Heart right ventricle (tissue), 16 donors: ENCODE measurements around the gene MYZAP. TPM values are rescaled to one million over a fixed set of nuclear protein-coding genes. Genes with fewer than 3 reads are reported as not detected.
A peak's percentile ranks its signal among the peaks of the same experiment; 100 is the strongest.

Experiments
- ATAC-seq, 8 donors: fragments of 200-7000 bp; cut with Tn5 transposase; one replicate each; pipeline ENCODE4 v1.9.1; 2020; ENCODE audit warnings: mild to moderate bottlenecking in 8 of 8, moderate library complexity in 8 of 8, moderate number of reproducible peaks in 1 of 8
- DNase-seq, 2 donors: peaks; one replicate each; pipeline ENCODE4 v3.0.0-alpha.2; 2020
- H3K27ac ChIP-seq, 10 donors: fragments of 200-600 bp; sonication (generic) in 2 of 10; one replicate each; pipeline versions ENCODE4 v1.5.0 to v1.8.0; 2020 to 2022; ENCODE audit warnings: mild to moderate bottlenecking in 3 of 10
- H3K27me3 ChIP-seq, 7 donors: fragments of 200-600 bp; one replicate each; pipeline ENCODE4 v1.8.0; 2021 to 2022; ENCODE audit warnings: mild to moderate bottlenecking in 2 of 7
- H3K36me3 ChIP-seq, 9 donors: fragments of 200-600 bp; sonication (generic) in 1 of 9; one replicate each; pipeline versions ENCODE4 v1.5.0 to v1.8.0; 2020 to 2022; ENCODE audit warnings: mild to moderate bottlenecking in 2 of 9
- H3K4me1 ChIP-seq, 9 donors: fragments of 200-600 bp; sonication (generic) in 1 of 9; one replicate each; pipeline versions ENCODE4 v1.5.0 to v1.8.0; 2020 to 2022; ENCODE audit warnings: mild to moderate bottlenecking in 4 of 9
- H3K4me3 ChIP-seq, 10 donors: fragments of 200-600 bp; sonication (generic) in 2 of 10; one replicate each; pipeline versions ENCODE4 v1.5.0 to v1.8.0; 2020 to 2022; ENCODE audit warnings: mild to moderate bottlenecking in 7 of 10, moderate library complexity in 2 of 10
- H3K9me3 ChIP-seq, 11 donors: fragments of 200-600 bp in 10 of 11; sonication (generic) in 2 of 11; one replicate each; pipeline versions ENCODE4 v1.5.0 to v1.8.0; 2013 to 2022; ENCODE audit warnings: mild to moderate bottlenecking in 2 of 11, control low read depth in 1 of 11, moderate library complexity in 1 of 11
- WGBS, 2 donors: extraction: QIAGEN DNeasy Blood & Tissue Kit; methylation state at CpG; one replicate each; pipeline ENCODE4 v1.1.7; 2013; ENCODE audit warnings: inconsistent platforms in 1 of 2; 5-methylcytosine and 5-hydroxymethylcytosine counted together
- intact Hi-C, 10 donors: fragments of 100-400 bp; cut with DNase I; formaldehyde crosslinking; loops; one replicate each; pipeline versions ENCODE4 v1.11.1 to v1.14.2; 2022
- polyA plus RNA-seq, 2 donors: library from polyadenylated mRNA; stranded (reverse); fragments of 200-250 nt; gene quantifications; one replicate each; pipeline ENCODE4 v1.2.3, GENCODE V29; 2013
- total RNA-seq, 10 donors: library from RNA; stranded (reverse); fragmentation: NEBNext Ultra II Directional in 3 of 10; extraction: Animal tissue kit (Norgen Biotek cat#: 25700) in 3 of 10; gene quantifications; one replicate each; pipeline versions ENCODE4 v1.2.1 to v1.2.4, GENCODE V29; 2021 to 2023
- TF ChIP-seq, protein P1 (sequence below), 9 donors: fragments of 200-600 bp; sonication (generic) in 2 of 9; IDR thresholded peaks; one replicate each; pipeline versions ENCODE4 v1.5.0 to v1.8.0; 2021 to 2022; ENCODE audit warnings: antibody characterized with exemption in 9 of 9, mild to moderate bottlenecking in 5 of 9, moderate library complexity in 1 of 9
- donor health status: Arrhythmogenic right ventricular cardiomyopathy.
- donor health status: ischemic (EF 13 %, LVEDD 7.1; RV severe dilation, severe dysfunction).
- donor health status: healthy with polysubstance abuse.
- donor health status: DM: no; HTN: yes; CAD: no.
- donor health status: DM: no; HTN: no; CAD: no.
- donor health status: ischemic (EF 25% LVEDD 6.9; RV normal size, moderate dysfunction).
- donor health status: ischemic (EF 25% LVEDD 5.7; RV mildly dilated, moderate dysfunction).
- donor health status: healthy.
- donor health status: DM: yes; HTN: yes; CAD: no.
- donor health status: Ischemic cardiomyopathy.
- donor health status: ischemic (EF 35%, LVEDD 5.7; RV mildly dilated, moderate dysfunction).
- donor health status: nonischemic (EF 11% LVEDD 7.7; RV severe dilation, severe dysfunction).
- donor health status: DM: yes; HTN: yes; CAD: no.
- donor health status: PGD.
- donor health status: ischemic (EF 29% LVEDD 5.4; RV normal size, mild dysfunction).
- donor health status: nonischemic (EF 23%, LVEDD 6.1; RV moderate dilation, normal function).

Gene MYZAP
- total and polyA plus RNA-seq, 12 donors = 197 to 1,280 (median 880) TPM

DNA sequence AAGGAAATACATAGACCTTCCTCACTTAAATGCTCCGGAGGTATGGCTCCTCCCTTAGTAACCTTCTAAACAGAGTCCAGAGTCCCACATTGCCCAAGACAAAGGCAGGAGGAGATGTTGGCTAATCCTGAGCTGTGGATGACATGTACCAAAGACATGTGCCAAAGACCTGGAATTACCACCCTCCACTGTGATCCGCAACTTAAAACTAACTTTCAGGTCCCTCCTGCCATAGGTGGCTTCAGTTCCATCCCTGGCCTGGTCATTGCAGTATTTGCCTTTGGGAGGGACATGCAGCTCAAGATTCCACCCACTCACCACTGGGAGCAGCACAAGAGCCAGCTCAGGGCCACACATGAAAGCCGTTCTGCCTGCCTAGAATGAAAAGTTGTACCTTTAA, 28.0 kb downstream of the MYZAP start:
- TF ChIP-seq, protein P1, sequence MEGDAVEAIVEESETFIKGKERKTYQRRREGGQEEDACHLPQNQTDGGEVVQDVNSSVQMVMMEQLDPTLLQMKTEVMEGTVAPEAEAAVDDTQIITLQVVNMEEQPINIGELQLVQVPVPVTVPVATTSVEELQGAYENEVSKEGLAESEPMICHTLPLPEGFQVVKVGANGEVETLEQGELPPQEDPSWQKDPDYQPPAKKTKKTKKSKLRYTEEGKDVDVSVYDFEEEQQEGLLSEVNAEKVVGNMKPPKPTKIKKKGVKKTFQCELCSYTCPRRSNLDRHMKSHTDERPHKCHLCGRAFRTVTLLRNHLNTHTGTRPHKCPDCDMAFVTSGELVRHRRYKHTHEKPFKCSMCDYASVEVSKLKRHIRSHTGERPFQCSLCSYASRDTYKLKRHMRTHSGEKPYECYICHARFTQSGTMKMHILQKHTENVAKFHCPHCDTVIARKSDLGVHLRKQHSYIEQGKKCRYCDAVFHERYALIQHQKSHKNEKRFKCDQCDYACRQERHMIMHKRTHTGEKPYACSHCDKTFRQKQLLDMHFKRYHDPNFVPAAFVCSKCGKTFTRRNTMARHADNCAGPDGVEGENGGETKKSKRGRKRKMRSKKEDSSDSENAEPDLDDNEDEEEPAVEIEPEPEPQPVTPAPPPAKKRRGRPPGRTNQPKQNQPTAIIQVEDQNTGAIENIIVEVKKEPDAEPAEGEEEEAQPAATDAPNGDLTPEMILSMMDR (IDR thresholded peaks at IDR 0.05) = peak in 3 of 9 donors; percentile 19 to 37 (median 33)
- H3K9me3 ChIP-seq = no peaks in the 10 kb centered on the region
- no peak overlapping the region for H3K4me3 ChIP-seq
- H3K27me3 ChIP-seq = no peaks in the 10 kb centered on the region
- DNase-seq = no peak
- ATAC-seq = peak in 6 of 8 donors; percentile 31 to 86 (median 60)
- H3K4me1 ChIP-seq = peaks cover 2 to 85% (median 57%) of the 10 kb centered on the region in 9 donors
- H3K27ac ChIP-seq = peak overlapping the region in 8 of 10 donors; percentile 13 to 93 (median 30)
- peaks cover 0 to 63% (median 12%) of the 10 kb centered on the region in 9 donors for H3K36me3 ChIP-seq
- 52 to 65% methylated on average over 3 of the region's 3 CpGs for WGBS, 2 donors
- intact Hi-C loops = loop anchor here in 3 of 10 donors (5.0 to 10.0 kb wide), 2 partner anchors 55 to 57 kb away; no protein-coding TSS in a partner anchor

DNA sequence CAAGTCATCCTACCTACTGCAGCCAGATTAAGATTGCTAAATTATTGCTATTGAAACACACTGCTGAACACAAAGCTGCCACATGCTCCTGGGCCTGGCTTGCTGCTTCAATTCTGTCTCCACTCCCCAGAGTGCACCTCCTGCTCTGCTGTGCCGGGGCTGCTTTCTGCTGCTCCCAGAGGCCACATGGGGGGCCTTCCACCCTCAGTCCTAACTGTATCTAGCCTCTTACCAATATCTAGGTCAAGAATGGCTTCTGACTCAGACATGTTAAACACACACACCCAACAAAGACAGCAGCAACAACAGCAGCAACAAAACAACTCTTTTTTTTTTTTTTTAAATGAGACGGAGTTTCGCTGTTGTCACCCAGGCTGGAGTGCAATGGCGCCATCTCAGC, 33.0 kb downstream of the MYZAP start:
- 67 to 73% methylated on average over 4 of the region's 4 CpGs for WGBS, 2 donors
- DNase-seq (no peak), ATAC-seq (peak in 6 of 8 donors; percentile 24 to 69 (median 48))
- no peaks in the 10 kb centered on the region for H3K27me3 ChIP-seq
- intact Hi-C loops = loop anchor here in 1 of 10 donors (1.0 kb wide), 1 partner anchor 23 kb away; no protein-coding TSS in a partner anchor
- H3K9me3 ChIP-seq = no peaks in the 10 kb centered on the region
- H3K36me3 ChIP-seq = peaks cover 0 to 78% (median 23%) of the 10 kb centered on the region in 9 donors
- H3K27ac ChIP-seq = peak overlapping the region in 7 of 10 donors; percentile 2 to 74 (median 20)
- H3K4me1 ChIP-seq = peaks cover 4 to 62% (median 36%) of the 10 kb centered on the region in 9 donors
- TF ChIP-seq, protein P1 (IDR thresholded peaks at IDR 0.05) = no peak
- H3K4me3 ChIP-seq = no peak overlapping the region

DNA sequence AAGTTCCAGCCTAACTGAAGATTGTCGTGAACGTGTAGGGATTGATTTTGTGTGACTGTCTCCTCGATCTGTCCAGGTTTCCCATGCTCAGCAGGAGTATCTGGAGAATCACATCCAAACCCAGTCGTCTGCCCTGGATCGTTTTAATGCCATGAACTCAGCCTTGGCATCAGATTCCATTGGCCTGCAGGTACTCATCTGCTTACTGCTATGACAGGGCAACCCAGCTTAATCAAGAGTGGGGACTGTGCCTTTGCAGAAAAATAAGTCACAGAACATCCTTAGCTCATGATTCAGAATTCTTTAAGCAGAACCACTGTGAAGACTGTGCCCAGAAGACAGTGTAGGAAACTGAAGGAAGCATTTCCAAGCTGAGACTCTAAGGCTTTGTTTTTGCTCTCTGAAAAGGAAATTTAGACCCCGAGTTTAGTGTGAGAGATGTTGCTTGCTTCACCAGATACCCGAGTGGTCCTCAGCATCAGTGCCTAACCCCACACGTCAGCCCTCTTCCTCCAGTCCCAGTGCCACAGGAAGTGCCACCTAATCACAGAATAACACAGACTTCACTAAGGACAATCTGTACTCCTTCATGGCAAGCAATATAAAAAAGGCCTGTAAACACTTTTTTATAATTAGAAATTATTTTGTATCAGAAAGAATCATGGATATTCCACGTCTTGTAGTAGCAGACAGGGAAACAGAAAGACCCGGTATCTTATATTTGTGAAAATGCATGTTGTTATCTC, 34.2 kb downstream of the MYZAP start:
- Histone ChIP-seq H3K36me3 (peaks cover 0 to 84% (median 23%) of the 10 kb centered on the region in 9 donors), H3K4me1 (peaks cover 4 to 67% (median 43%) of the 10 kb centered on the region in 9 donors), H3K9me3 (no peaks in the 10 kb centered on the region), H3K27me3 (no peaks in the 10 kb centered on the region), H3K27ac (peak overlapping the region; percentile 12 to 74 (median 64)), H3K4me3 (no peak overlapping the region)
- TF ChIP-seq, protein P1 (IDR thresholded peaks at IDR 0.05) = no peak
- intact Hi-C loops = loop anchor here in 1 of 10 donors (1.0 kb wide), 1 partner anchor 25 kb away; no protein-coding TSS in a partner anchor
- DNase-seq = no peak
- WGBS, 2 donors = 54 to 61% methylated on average over 10 of the region's 10 CpGs
- peak in 5 of 8 donors; percentile 7 to 33 (median 19) for ATAC-seq

DNA sequence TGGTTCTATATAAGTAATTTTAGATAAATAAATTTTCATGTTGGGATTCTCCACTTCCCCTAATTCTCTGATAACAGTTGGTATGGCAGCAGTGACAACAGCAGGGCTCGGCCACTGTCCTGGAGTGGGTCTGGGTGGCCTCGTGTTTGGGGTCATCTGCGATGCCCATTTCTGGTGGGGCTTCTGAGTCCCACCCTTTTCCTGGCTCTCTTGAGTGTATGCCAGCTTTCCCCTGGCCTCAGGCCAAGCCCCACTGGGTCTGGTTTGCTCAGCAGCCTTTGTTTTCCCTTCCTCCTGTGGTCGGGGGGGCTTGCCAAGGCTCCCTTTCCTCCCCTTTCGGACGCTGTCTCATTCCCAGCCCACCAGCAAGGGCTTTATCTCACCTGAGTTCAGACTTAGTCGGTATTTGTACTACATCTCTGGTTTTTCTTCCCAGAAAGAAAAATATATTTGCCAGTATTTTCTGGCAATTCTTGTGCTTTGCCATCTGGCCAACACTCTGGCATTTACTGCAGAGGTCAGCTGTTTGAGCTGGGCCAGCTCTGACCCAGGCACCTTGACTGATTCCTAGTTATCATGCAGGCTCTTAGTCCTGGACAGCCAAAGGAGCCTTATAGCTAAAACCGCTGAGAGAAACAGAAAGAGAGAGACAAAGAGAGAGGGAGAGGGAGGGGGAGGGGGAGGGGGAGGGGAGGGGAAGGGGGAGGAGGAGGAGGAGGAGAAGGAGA, 35.2 kb downstream of the MYZAP start:
- H3K27ac ChIP-seq = peak overlapping the region; percentile 12 to 74 (median 64)

More for the DNA sequence above, 35.2 kb downstream of the MYZAP start:
- DNase-seq (peak; percentile 52 to 61), ATAC-seq (peak; percentile 17 to 52 (median 44))
- H3K9me3 ChIP-seq = no peaks in the 10 kb centered on the region
- H3K4me1 ChIP-seq = peaks cover 4 to 72% (median 47%) of the 10 kb centered on the region in 9 donors
- intact Hi-C loops = no loop called here
- TF ChIP-seq, protein P1 (IDR thresholded peaks at IDR 0.05) = no peak
- WGBS, 2 donors = 22 to 29% methylated on average over 8 of the region's 8 CpGs
- peaks cover 0 to 85% (median 23%) of the 10 kb centered on the region in 9 donors for H3K36me3 ChIP-seq
- H3K4me3 ChIP-seq = no peak overlapping the region
- no peaks in the 10 kb centered on the region for H3K27me3 ChIP-seq
